ENCODE results near the gene CES2.
"Not testable (repeated sequence)": the region's sequence is repeated elsewhere in the genome, so short reads cannot be mapped to it uniquely, and the experiment has no call there.

CES2 gene

GRCh38 chr16:66894948-66895688 lies 40.2 kb upstream of the CES2 start:
- H2AFZ ChIP-seq (ENCODE audit: low read length), result no peak overlapping the region
- no peaks in the 10 kb centered on the region for H3K9me2 ChIP-seq (replicated peaks; ENCODE audit: insufficient read depth, low read length)

DNA sequence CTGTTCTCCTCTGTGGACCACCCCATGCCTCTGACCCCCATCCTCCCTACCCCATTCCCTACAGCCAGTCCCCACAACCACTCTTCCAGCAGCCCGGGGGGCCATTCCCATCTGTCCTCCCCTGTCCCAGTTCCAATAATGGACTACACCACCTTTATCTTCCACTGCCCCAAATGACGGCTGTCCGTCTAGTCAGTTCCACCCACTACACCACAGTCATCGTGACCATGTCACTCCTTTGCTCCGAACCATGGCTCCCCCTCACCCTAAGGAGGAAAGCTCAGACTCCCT lies 39.7 kb upstream of the CES2 start:
- no peak overlapping the region for H3K9ac ChIP-seq (ENCODE audit: low read length)
- no peak for DNase-seq
- no peaks in the 10 kb centered on the region for H3K4me1 ChIP-seq (ENCODE audit: low read length)
- H3K27ac ChIP-seq (ENCODE audit: low read length), result no peak overlapping the region
- no peaks in the 10 kb centered on the region for H3K9me2 ChIP-seq (replicated peaks; ENCODE audit: insufficient read depth, low read length)
- TF ChIP-seq, protein P1, sequence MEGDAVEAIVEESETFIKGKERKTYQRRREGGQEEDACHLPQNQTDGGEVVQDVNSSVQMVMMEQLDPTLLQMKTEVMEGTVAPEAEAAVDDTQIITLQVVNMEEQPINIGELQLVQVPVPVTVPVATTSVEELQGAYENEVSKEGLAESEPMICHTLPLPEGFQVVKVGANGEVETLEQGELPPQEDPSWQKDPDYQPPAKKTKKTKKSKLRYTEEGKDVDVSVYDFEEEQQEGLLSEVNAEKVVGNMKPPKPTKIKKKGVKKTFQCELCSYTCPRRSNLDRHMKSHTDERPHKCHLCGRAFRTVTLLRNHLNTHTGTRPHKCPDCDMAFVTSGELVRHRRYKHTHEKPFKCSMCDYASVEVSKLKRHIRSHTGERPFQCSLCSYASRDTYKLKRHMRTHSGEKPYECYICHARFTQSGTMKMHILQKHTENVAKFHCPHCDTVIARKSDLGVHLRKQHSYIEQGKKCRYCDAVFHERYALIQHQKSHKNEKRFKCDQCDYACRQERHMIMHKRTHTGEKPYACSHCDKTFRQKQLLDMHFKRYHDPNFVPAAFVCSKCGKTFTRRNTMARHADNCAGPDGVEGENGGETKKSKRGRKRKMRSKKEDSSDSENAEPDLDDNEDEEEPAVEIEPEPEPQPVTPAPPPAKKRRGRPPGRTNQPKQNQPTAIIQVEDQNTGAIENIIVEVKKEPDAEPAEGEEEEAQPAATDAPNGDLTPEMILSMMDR (IDR thresholded peaks at IDR 0.05; ENCODE audit: low read length), result no peak
- TF ChIP-seq EZH2phosphoT487 (IDR thresholded peaks at IDR 0.05; ENCODE audit: low read length) (no peak), EZH2 (optimal IDR thresholded peaks at IDR 0.05; ENCODE audit: low read depth, low read length) (no peak)
- no peaks in the 10 kb centered on the region for H3K27me3 ChIP-seq (replicated peaks; ENCODE audit: insufficient read depth, low read length)
- H3K9me3 ChIP-seq (replicated peaks; ENCODE audit: insufficient read depth, low read length), result no peaks in the 10 kb centered on the region
- H3K4me2 ChIP-seq (ENCODE audit: low read depth, low read length), result no peak overlapping the region
- no peak overlapping the region for H2AFZ ChIP-seq (ENCODE audit: low read length)
- no peaks in the 10 kb centered on the region for H3K79me2 ChIP-seq (ENCODE audit: low read length)
- H3F3A ChIP-seq (ENCODE audit: insufficient read depth, low read length), result no peaks in the 10 kb centered on the region
- H3K4me3 ChIP-seq (ENCODE audit: low read length), result no peak overlapping the region
- H4K20me1 ChIP-seq (ENCODE audit: insufficient read depth, low read length), result no peaks in the 10 kb centered on the region
- H3K36me3 ChIP-seq (replicated peaks; ENCODE audit: insufficient read depth, low read length), result no peaks in the 10 kb centered on the region

More at GRCh38 chr16:66894948-66895688, 40.2 kb upstream of the CES2 start:
- Histone ChIP-seq H3K27ac (ENCODE audit: low read length) (no peak overlapping the region), H3F3A (ENCODE audit: insufficient read depth, low read length) (no peaks in the 10 kb centered on the region), H3K4me3 (ENCODE audit: low read length) (no peak overlapping the region), H3K4me1 (ENCODE audit: low read length) (no peaks in the 10 kb centered on the region), H3K27me3 (replicated peaks; ENCODE audit: insufficient read depth, low read length) (no peaks in the 10 kb centered on the region), H4K20me1 (ENCODE audit: insufficient read depth, low read length) (no peaks in the 10 kb centered on the region), H3K79me2 (ENCODE audit: low read length) (no peaks in the 10 kb centered on the region), H3K9ac (ENCODE audit: low read length) (no peak overlapping the region), H3K4me2 (ENCODE audit: low read depth, low read length) (no peak overlapping the region), H3K9me3 (replicated peaks; ENCODE audit: insufficient read depth, low read length) (no peaks in the 10 kb centered on the region), H3K36me3 (replicated peaks; ENCODE audit: insufficient read depth, low read length) (no peaks in the 10 kb centered on the region)
- DNase-seq, result peak; percentile 62
- TF ChIP-seq, protein P1 (IDR thresholded peaks at IDR 0.05; ENCODE audit: low read length), result peak; percentile 91
- TF ChIP-seq EZH2 (optimal IDR thresholded peaks at IDR 0.05; ENCODE audit: low read depth, low read length), result no peak

GRCh38 chr16:66895999-66896398 lies 39.3 kb upstream of the CES2 start:
- H3K27me3 ChIP-seq (replicated peaks; ENCODE audit: insufficient read depth, low read length), result no peaks in the 10 kb centered on the region
- no peak overlapping the region for H3K27ac ChIP-seq (ENCODE audit: low read length)
- no peaks in the 10 kb centered on the region for H3K4me1 ChIP-seq (ENCODE audit: low read length)
- H3K79me2 ChIP-seq (ENCODE audit: low read length), result no peaks in the 10 kb centered on the region
- H3F3A ChIP-seq (ENCODE audit: insufficient read depth, low read length), result no peaks in the 10 kb centered on the region
- no peak overlapping the region for H3K4me3 ChIP-seq (ENCODE audit: low read length)
- H4K20me1 ChIP-seq (ENCODE audit: insufficient read depth, low read length), result no peaks in the 10 kb centered on the region
- TF ChIP-seq EZH2phosphoT487 (IDR thresholded peaks at IDR 0.05; ENCODE audit: low read length) (no peak), EZH2 (optimal IDR thresholded peaks at IDR 0.05; ENCODE audit: low read depth, low read length) (no peak)
- TF ChIP-seq, protein P1 (IDR thresholded peaks at IDR 0.05; ENCODE audit: low read length), result no peak
- no peaks in the 10 kb centered on the region for H3K9me3 ChIP-seq (replicated peaks; ENCODE audit: insufficient read depth, low read length)
- no peaks in the 10 kb centered on the region for H3K9me2 ChIP-seq (replicated peaks; ENCODE audit: insufficient read depth, low read length)
- no peak overlapping the region for H2AFZ ChIP-seq (ENCODE audit: low read length)
- H3K4me2 ChIP-seq (ENCODE audit: low read depth, low read length), result no peak overlapping the region
- H3K36me3 ChIP-seq (replicated peaks; ENCODE audit: insufficient read depth, low read length), result no peaks in the 10 kb centered on the region
- DNase-seq, result no peak
- H3K9ac ChIP-seq (ENCODE audit: low read length), result no peak overlapping the region

- not testable (repeated sequence) for H3K27ac ChIP-seq (ENCODE audit: low read length); H3K27me3 ChIP-seq (replicated peaks; ENCODE audit: insufficient read depth, low read length); H3K9me2 ChIP-seq (replicated peaks; ENCODE audit: insufficient read depth, low read length); H3K4me2 ChIP-seq (ENCODE audit: low read depth, low read length); H3K9ac ChIP-seq (ENCODE audit: low read length); H3K4me3 ChIP-seq (ENCODE audit: low read length); H3F3A ChIP-seq (ENCODE audit: insufficient read depth, low read length); H3K36me3 ChIP-seq (replicated peaks; ENCODE audit: insufficient read depth, low read length); H2AFZ ChIP-seq (ENCODE audit: low read length); H3K9me3 ChIP-seq (replicated peaks; ENCODE audit: insufficient read depth, low read length); H3K4me1 ChIP-seq (ENCODE audit: low read length); H3K79me2 ChIP-seq (ENCODE audit: low read length); H4K20me1 ChIP-seq (ENCODE audit: insufficient read depth, low read length); DNase-seq
These were observed 38.6 kb upstream of the CES2 start for GRCh38 chr16:66896682-66897081.

All from MM.1S (cell line).